Measurements from ENCODE around the gene MFSD11.
A peak's percentile ranks its signal among the peaks of the same experiment; 100 is the strongest.
"Not testable (repeated sequence)": the region's sequence is repeated elsewhere in the genome, so short reads cannot be mapped to it uniquely, and the experiment has no call there.

MFSD11 gene

DNA sequence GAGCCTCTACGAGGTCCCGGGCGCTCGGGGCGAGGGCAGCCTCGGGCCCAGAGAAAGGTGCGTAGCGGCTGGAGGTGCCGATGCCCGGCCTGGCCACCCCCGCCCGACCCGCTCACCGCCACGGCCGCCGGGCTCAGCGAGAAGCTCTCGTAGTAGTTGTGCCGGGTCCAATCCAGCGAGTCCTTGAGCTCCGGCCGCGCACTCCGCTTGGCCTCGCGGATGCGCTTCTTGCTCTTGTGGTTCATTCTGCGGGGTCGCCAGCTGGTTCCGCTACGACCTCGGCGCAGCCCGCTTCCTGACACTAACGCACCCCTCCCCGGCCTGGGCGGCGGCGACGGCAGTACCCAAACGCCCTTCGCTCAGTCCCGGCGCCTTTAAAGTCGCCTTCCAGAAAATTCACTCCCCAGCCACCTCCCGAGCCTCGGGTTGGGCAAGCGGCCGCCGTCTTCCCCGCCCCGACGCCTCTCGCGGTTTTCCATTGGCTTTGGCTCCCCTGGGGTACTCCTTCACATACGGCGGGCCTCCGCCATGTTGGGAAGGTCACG is 11.6 kb upstream of the MFSD11 start, which contains the start of gene JMJD6:
Gene JMJD6 (minus strand): TSS at position 376 of the 545 bp plus-strand sequence. CDS start 131 bp downstream, at position 245.
- peak within 1 kb of the TSS; percentile 90 for H3K4me3 ChIP-seq (ENCODE audit: low read length, poor library complexity, severe bottlenecking)
- H2AFZ ChIP-seq (ENCODE audit: low read length): peak within 1 kb of the TSS; percentile 86
- H3K27me3 ChIP-seq (ENCODE audit: insufficient read depth, low read length, poor library complexity, severe bottlenecking): no peaks in the 10 kb centered on the region
- peaks cover 90% of the 10 kb centered on the region for H3K79me2 ChIP-seq (ENCODE audit: insufficient read depth, low read length)
- peak within 1 kb of the TSS; percentile 99 for H3K4me2 ChIP-seq (ENCODE audit: low read depth, low read length, poor library complexity, severe bottlenecking)
- peaks cover 64% of the 10 kb centered on the region for H4K20me1 ChIP-seq (ENCODE audit: insufficient read depth, low read length, poor library complexity, severe bottlenecking)
- peaks cover 48% of the 10 kb centered on the region for H3K4me1 ChIP-seq (ENCODE audit: insufficient read depth, low read length, poor library complexity, severe bottlenecking)
- no peaks in the 10 kb centered on the region for H3K9me3 ChIP-seq (ENCODE audit: insufficient read depth, low read depth, low read length)
- 0 out of 2 replicates have a peak, but pooled peaks cover 3% of the 10 kb centered on the region for H3F3A ChIP-seq (ENCODE audit: low read depth)
- peak within 1 kb of the TSS; percentile 99 for H3K9ac ChIP-seq (ENCODE audit: low read depth, low read length, poor library complexity, severe bottlenecking)
- no peaks in the 10 kb centered on the region for H3K9me2 ChIP-seq (replicated peaks; ENCODE audit: low read depth, low read length)
- TF ChIP-seq EZH2phosphoT487 (IDR thresholded peaks at IDR 0.05; ENCODE audit: borderline replicate concordance): no peak
- TF ChIP-seq, protein P1, sequence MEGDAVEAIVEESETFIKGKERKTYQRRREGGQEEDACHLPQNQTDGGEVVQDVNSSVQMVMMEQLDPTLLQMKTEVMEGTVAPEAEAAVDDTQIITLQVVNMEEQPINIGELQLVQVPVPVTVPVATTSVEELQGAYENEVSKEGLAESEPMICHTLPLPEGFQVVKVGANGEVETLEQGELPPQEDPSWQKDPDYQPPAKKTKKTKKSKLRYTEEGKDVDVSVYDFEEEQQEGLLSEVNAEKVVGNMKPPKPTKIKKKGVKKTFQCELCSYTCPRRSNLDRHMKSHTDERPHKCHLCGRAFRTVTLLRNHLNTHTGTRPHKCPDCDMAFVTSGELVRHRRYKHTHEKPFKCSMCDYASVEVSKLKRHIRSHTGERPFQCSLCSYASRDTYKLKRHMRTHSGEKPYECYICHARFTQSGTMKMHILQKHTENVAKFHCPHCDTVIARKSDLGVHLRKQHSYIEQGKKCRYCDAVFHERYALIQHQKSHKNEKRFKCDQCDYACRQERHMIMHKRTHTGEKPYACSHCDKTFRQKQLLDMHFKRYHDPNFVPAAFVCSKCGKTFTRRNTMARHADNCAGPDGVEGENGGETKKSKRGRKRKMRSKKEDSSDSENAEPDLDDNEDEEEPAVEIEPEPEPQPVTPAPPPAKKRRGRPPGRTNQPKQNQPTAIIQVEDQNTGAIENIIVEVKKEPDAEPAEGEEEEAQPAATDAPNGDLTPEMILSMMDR (conservative IDR thresholded peaks at IDR 0.05; ENCODE audit: low read length): no peak
- peaks cover 24% of the 10 kb centered on the region for H3K36me3 ChIP-seq (ENCODE audit: insufficient read depth, low read length)

DNA sequence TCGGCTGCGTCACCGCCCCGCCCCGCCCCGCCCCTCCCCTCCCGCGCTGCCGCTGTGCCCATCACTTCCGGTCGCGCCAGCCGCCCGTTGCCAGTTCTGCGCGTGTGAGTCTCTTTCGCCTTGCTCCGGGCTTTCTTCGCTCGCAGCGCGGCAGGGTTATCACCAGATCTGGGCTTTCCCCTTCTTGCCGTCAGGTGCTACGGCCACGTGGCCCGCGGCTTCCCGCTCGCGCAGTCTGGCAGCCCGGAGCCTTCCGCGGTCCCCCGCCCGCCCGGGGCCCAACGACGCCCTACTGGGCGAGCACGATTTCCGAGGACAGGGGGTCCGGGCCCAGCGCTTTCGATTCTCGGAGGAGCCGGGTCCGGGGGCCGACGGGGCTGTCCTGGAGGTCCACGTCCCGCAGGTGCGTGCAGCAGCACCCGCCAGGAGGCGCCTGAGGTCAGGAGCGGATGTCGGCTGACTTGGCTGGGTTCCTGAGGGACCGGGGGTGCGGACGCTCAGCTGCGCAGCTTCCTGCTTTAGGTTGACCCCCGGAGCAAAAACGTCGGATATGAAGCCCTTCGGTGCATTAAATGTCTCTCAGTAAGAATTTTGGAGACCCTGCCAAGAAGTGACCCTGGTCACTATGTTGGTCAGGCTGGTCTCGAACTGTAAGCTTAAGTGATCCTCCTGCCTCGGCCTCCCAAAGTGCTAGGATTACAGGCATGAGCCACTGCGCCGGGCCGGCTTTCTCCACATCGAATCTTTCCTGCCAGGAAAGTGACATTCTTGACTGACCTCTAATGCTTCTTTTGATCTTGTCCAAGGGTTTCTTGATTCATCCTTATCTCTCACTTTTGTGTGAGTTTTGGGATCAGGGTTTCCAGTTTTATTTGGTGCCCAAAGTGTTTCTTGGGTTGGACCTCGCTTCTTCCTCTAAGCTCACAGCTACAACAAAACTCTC is 10.9 kb upstream of the MFSD11 start, which contains the start of gene METTL23:
Gene METTL23 (plus strand): TSS at position 64 of the 943 bp plus-strand sequence. CDS start 2,872 bp downstream, outside the sequence.
- H3K9ac ChIP-seq (ENCODE audit: low read depth, low read length, poor library complexity, severe bottlenecking): peak within 1 kb of the TSS; percentile 99
- H3K27me3 ChIP-seq (ENCODE audit: insufficient read depth, low read length, poor library complexity, severe bottlenecking): no peaks in the 10 kb centered on the region
- peaks cover 46% of the 10 kb centered on the region for H3K4me1 ChIP-seq (ENCODE audit: insufficient read depth, low read length, poor library complexity, severe bottlenecking)
- H3K9me2 ChIP-seq (replicated peaks; ENCODE audit: low read depth, low read length): no peaks in the 10 kb centered on the region
- peaks cover 90% of the 10 kb centered on the region for H3K79me2 ChIP-seq (ENCODE audit: insufficient read depth, low read length)
- TF ChIP-seq, protein P1 (conservative IDR thresholded peaks at IDR 0.05; ENCODE audit: low read length): peak; percentile 69
- no peak for TF ChIP-seq EZH2phosphoT487 (IDR thresholded peaks at IDR 0.05; ENCODE audit: borderline replicate concordance)
- H3K36me3 ChIP-seq (ENCODE audit: insufficient read depth, low read length): peaks cover 24% of the 10 kb centered on the region
- no peaks in the 10 kb centered on the region for H3K9me3 ChIP-seq (ENCODE audit: insufficient read depth, low read depth, low read length)
- peaks cover 3% of the 10 kb centered on the region; the same call in 1 of the 2 replicates for H3F3A ChIP-seq (ENCODE audit: low read depth)
- H3K4me2 ChIP-seq (ENCODE audit: low read depth, low read length, poor library complexity, severe bottlenecking): peak within 1 kb of the TSS; percentile 99
- H3K4me3 ChIP-seq (ENCODE audit: low read length, poor library complexity, severe bottlenecking): peak within 1 kb of the TSS; percentile 90
- peaks cover 65% of the 10 kb centered on the region for H4K20me1 ChIP-seq (ENCODE audit: insufficient read depth, low read length, poor library complexity, severe bottlenecking)
- peak within 1 kb of the TSS; percentile 86 for H2AFZ ChIP-seq (ENCODE audit: low read length)

DNA sequence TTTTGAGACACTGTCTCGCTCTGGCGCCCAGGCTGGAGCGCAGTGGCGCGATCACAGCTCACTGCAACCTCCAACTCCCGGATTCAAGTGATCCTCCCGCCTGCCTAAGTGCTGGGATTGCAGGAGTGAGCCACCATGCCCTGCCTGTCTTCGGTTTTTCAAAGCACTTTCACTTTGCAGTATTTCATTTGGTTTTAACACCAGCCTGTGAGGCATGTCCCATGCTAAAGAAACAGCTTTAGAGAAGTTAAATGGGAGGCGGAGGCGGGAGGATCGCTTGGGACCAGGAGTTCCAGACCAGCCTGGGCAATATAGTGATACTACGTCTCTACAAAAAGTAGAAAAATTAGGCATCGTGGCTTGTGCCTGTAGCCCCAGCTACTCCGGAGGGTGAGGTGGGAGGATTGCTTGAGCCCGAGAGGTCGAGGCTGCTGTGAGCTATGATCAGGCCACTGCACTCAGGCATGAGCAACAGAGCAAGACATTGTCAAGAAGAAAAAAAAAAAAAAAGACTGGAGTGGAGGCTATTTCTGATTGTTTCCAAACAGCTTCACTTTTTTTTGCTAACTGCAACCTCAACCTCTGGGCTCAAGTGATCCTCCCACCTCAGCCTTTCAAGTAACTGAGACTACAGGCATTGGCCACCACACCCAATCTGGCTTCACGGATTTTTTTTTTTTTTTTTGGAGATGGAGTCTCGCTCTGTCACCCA is 10.0 kb upstream of the MFSD11 start:
- H3K9me2 ChIP-seq (replicated peaks; ENCODE audit: low read depth, low read length): no peaks in the 10 kb centered on the region
- peaks cover 90% of the 10 kb centered on the region for H3K79me2 ChIP-seq (ENCODE audit: insufficient read depth, low read length)
- no peak for TF ChIP-seq EZH2phosphoT487 (IDR thresholded peaks at IDR 0.05; ENCODE audit: borderline replicate concordance)
- TF ChIP-seq, protein P1 (conservative IDR thresholded peaks at IDR 0.05; ENCODE audit: low read length): no peak
- peaks cover 50% of the 10 kb centered on the region for H3K4me1 ChIP-seq (ENCODE audit: insufficient read depth, low read length, poor library complexity, severe bottlenecking)
- H2AFZ ChIP-seq (ENCODE audit: low read length): no peak overlapping the region
- no peaks in the 10 kb centered on the region for H3K9me3 ChIP-seq (ENCODE audit: insufficient read depth, low read depth, low read length)
- peaks cover 26% of the 10 kb centered on the region for H3K36me3 ChIP-seq (ENCODE audit: insufficient read depth, low read length)
- peaks cover 71% of the 10 kb centered on the region for H4K20me1 ChIP-seq (ENCODE audit: insufficient read depth, low read length, poor library complexity, severe bottlenecking)
- peak overlapping the region; percentile 99 for H3K9ac ChIP-seq (ENCODE audit: low read depth, low read length, poor library complexity, severe bottlenecking)
- H3K4me2 ChIP-seq (ENCODE audit: low read depth, low read length, poor library complexity, severe bottlenecking): peak overlapping the region; percentile 93
- no peaks in the 10 kb centered on the region for H3K27me3 ChIP-seq (ENCODE audit: insufficient read depth, low read length, poor library complexity, severe bottlenecking)
- peak overlapping the region; percentile 90 for H3K4me3 ChIP-seq (ENCODE audit: low read length, poor library complexity, severe bottlenecking)
- H3F3A ChIP-seq (ENCODE audit: low read depth): peaks cover 7% of the 10 kb centered on the region; the same call in 1 of the 2 replicates

DNA sequence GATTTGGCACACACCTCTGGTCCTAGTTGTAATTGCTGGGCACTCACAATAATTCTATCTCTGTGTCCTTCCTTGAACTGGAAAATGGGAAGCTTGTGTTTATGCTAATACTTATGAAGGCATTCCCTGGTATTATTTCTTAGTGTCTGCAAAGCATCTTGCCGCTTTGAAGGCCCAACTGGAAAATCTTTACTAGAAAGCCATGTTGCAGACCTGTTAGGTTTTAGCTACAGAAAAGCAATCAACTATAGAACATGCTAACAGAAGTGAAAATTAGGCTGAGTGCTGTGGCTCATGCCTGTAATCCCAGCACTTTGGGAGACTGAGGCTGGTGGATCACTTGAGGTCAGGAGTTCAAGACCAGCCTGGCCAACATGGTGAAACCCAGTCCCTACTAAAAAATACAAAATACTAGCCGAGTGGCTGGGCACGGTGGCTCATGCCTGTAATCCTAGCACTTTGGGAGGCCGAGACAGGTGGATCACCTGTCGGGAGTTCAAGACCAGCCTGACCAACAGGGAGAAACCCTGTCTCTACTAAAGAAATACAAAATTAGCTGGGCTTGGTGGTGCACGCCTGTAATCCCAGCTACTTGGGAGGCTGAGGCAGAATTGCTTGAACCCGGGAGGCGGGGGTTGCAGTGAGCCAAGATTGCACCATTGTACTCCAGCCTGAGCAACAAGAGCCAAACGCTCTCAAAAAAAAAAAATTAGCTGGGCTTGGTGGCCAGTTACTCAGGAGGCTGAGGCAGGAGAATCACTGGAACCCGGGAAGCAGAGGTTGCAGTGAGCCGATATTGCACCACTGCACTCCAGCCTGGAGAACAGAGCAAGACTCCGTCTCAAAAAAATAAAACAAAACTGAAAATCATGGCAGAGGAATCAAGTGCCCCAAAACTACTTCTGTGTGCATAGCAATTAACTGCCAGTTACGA is 5.9 kb upstream of the MFSD11 start:
- Histone ChIP-seq H3K36me3 (ENCODE audit: insufficient read depth, low read length) (peaks cover 52% of the 10 kb centered on the region), H3K27me3 (ENCODE audit: insufficient read depth, low read length, poor library complexity, severe bottlenecking) (peaks cover 19% of the 10 kb centered on the region), H4K20me1 (ENCODE audit: insufficient read depth, low read length, poor library complexity, severe bottlenecking) (peaks cover 81% of the 10 kb centered on the region), H3K4me2 (ENCODE audit: low read depth, low read length, poor library complexity, severe bottlenecking) (peak overlapping the region; percentile 93), H3K9ac (ENCODE audit: low read depth, low read length, poor library complexity, severe bottlenecking) (peak overlapping the region; percentile 100), H3K4me1 (ENCODE audit: insufficient read depth, low read length, poor library complexity, severe bottlenecking) (peaks cover 54% of the 10 kb centered on the region), H3F3A (ENCODE audit: low read depth) (peaks cover 14% of the 10 kb centered on the region), H3K79me2 (ENCODE audit: insufficient read depth, low read length) (peaks cover 97% of the 10 kb centered on the region), H3K4me3 (ENCODE audit: low read length, poor library complexity, severe bottlenecking) (peak overlapping the region; percentile 99)
- H3K9me2 ChIP-seq (replicated peaks; ENCODE audit: low read depth, low read length); H3K9me3 ChIP-seq (ENCODE audit: insufficient read depth, low read depth, low read length); H2AFZ ChIP-seq (ENCODE audit: low read length): not testable (repeated sequence)

Data from Loucy (cell line).